HG02642 (cell line): ENCODE measurements around the gene CAPN10.

ENCODE experiments used
- ATAC-seq: cut with Tn5 transposase; IDR thresholded peaks from one replicate; pipeline ENCODE4 v1.9.1; 2021; ENCODE audit warnings: mild to moderate bottlenecking; ENCODE audit not compliant: unreplicated experiment, poor library complexity

CAPN10 gene

GRCh38 chr2:240619506-240620148 is 33.1 kb downstream of the CAPN10 start:
- ATAC-seq: no peak

GRCh38 chr2:240620149-240620731 is 33.7 kb downstream of the CAPN10 start:
- no peak for ATAC-seq

- no peak for ATAC-seq
Measured at GRCh38 chr2:240620859-240621258, 34.3 kb downstream of the CAPN10 start.

- no peak for ATAC-seq
Measured at GRCh38 chr2:240622060-240622411, 35.5 kb downstream of the CAPN10 start.

GRCh38 chr2:240622531-240623235 is 36.1 kb downstream of the CAPN10 start:
- ATAC-seq: no peak

- ATAC-seq: no peak
Measured at GRCh38 chr2:240623531-240624010, 37.0 kb downstream of the CAPN10 start.

GRCh38 chr2:240624011-240624949 is 37.7 kb downstream of the CAPN10 start:
- no peak for ATAC-seq

GRCh38 chr2:240624950-240625621 is 38.6 kb downstream of the CAPN10 start, which contains the start of gene GPR35:
Gene GPR35, plus strand, starts transcription at chr2:240625480. Its CDS starts 4,473 bp downstream, at chr2:240629953.
- ATAC-seq: no peak

GRCh38 chr2:240626531-240627300 is 40.2 kb downstream of the CAPN10 start:
- no peak for ATAC-seq

- no peak for ATAC-seq
Measured at GRCh38 chr2:240627736-240628506, 41.4 kb downstream of the CAPN10 start.

- ATAC-seq: no peak
Measured at GRCh38 chr2:240628507-240628807, 41.9 kb downstream of the CAPN10 start.

GRCh38 chr2:240628808-240629618 is 42.5 kb downstream of the CAPN10 start:
- ATAC-seq: no peak

GRCh38 chr2:240629619-240629967 is 43.1 kb downstream of the CAPN10 start:
- no peak for ATAC-seq

GRCh38 chr2:240629968-240630770 is 43.6 kb downstream of the CAPN10 start:
- ATAC-seq: no peak

- no peak for ATAC-seq
Measured at GRCh38 chr2:240630771-240631547, 44.4 kb downstream of the CAPN10 start.

GRCh38 chr2:240631548-240632305 is 45.2 kb downstream of the CAPN10 start:
- no peak for ATAC-seq
